ENCODE results near the gene EBF3.

Gene EBF3

DNA sequence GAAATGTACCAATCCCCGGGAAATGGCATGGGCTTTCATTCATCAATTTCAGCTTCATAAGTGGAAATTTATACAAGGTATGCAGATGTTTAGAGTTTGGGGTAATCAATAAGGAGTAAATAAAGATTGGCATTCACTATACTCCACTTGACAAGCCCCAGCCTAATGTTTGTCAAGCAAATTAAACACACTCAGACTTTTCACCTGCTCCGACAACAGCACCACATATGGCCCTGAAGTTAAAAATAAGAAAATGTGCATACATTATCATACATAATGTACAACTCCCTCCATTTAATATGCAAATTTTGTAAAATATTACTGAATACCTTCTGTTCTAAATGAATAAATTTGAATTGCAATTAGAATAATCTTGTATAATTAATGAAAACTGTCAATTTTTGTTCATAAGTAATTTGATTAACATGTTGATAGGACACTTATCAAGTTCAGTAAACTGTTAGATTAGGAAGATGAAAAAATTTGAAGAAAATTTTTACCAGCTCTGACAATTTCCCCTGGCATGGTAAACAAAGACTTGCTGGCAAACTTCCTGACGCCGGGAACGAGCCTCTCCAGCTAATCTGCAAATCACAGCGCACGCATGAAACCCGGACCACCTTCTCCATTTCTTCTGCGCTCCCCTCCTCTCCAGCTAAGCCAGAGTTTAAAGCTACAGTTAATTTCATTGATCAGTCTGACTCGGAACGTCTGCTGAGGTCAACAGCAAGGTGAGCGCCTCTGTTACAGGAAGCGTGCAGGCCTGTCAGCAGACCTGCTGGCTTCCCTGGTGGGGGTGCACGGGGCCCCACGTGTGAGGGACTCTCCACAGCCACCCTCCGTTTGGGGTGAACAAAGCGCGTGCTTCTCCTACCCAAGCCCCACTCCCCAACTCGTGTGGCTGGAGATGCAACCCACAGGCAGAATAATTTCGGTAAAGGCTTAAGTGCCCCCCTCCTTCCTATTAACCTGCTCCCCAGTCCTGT, 70.7 kb downstream of the EBF3 start:
- in situ Hi-C loops (cut with MboI; ENCODE audit: low sequenced_read_pairs): no loop called here

DNA sequence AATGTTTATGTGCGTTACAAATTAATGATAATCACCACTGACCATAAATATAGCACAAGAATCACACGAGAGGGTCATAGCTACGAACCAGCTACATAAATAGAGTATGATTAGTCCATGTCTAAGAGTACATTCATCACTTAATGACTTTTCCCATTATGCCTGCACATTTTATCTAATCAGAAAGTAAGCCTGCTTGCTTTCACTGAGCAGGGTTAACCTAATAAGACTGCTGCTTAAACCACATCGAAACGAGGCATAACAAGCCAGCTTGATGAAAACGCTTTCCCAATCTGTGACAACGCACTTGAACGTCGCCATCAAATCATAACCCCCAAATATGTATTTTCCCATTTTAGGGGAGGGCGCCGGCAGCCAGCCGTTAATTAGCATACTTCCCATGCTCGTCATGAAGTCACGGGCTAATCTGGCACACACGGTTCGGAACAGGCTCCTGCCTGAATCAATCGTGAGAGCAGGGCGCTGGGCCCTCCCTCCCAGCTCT, 71.5 kb downstream of the EBF3 start:
- in situ Hi-C loops (cut with MboI; ENCODE audit: low sequenced_read_pairs): no loop called here

DNA sequence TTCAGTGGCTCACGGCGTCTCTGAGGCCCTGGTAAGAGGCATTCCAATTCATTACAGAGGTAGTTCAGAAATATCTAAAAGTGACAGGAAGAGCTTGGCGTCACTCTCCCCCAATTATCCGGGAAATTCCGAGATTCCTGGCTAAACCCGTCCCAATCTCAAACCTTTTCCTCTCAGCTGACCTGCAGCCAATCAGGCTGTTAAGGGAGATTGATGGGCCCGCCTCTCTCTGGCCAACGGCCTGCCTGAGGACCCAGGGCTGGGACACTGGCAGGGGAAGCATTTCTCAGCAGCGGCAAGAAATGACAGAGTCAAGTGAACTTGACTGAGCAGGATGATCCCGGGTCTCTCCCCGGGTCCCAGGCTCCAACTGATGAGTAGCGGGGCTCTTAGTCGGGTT, 72.3 kb downstream of the EBF3 start:
- in situ Hi-C loops (cut with MboI; ENCODE audit: low sequenced_read_pairs): no loop called here

DNA sequence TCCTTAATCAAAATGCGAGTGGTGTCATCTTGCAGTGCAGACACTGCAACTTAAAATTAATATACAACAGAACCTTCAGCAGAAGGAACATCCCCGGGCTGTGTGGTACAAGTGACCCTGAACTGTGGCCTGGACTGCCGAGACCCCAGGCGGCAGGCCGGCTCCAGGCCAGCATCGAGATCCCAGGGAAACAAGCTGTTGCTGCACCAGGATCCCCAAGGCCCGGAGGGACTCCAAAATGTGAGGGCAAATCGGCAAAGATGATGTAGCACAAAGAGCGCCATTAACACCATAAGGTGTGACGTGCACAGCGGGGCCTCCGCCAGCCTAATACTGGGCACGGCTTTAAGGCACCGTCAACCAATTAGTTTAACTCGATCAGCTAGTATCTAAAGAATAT, 73.9 kb downstream of the EBF3 start:
- in situ Hi-C loops (cut with MboI; ENCODE audit: low sequenced_read_pairs): no loop called here

DNA sequence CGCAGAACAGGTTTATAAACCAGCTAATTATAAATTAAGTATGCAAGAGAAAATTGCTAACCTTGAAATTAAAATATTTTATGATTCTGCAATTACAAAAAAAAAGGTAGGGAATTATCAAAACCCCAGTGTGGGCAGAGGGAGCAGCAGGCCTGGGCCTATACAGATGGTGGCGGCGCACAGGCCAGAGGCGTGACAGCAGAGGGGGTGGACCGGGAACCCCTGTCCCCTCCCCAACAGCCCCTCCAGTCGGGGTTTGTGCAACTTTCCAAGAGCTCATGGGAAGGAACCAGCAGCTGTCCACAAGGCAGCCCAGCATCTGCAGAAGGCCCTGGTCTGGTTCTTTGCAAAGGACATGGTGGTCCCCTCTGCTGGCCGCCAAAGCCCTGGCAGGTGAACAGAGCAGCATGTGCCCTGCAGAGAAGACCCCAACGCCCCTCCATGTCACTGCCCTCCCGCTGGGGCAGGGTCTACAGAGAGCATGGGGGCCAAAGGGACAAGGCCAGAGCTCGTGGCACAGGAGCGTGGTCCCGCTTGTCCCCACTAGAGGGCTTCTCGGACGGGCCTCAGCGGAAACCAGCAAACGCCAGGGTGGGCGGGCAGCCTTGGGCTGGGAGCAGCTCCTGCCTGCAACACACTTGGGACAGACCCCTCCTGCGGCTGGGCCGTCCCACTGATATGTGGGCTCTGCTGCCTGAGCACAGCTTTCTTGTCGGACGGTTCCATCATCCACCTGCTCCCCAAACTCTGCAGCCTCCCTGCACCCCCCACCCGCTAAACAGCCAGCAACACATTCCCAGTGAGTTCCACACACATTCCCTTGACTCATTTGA, 75.1 kb downstream of the EBF3 start:
- in situ Hi-C loops (cut with MboI; ENCODE audit: low sequenced_read_pairs): no loop called here

DNA sequence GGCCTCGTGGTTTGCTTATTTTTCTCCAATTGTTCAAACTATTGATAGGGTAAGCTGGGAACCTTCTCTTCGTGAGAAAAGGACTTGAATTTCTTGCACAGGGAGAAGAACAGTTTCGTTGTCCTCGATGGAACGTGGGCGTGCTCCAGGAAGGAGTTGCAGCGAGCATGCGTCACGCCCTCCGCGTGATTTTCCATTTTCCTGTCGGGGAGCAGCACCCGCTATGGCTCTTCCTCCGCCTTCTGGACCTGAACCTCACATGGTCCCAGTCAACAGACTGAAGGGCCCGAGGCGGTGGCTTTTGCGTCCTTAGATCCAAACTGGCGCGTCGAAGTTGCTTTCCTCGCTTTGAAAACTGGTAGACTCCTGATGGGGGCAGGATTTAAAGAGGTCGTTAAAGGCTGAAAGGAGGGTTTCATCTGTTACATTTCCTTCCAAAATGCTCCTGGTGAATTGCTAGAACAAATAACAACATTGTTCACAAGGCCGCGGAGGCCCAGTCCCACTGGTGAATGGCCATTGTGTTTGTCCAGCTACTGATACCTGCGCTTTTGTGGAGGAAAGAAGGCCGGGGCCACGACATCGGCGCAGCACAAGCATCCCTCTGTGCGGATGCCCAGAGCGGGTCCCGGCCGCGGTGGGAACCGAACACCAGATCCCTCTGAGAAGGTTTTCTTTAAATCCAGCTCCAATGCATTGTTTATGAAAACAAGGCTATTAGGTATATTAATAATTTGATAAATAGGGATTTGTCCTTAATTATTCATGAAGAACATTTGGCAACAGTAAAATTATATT, 75.9 kb downstream of the EBF3 start:
- in situ Hi-C loops (cut with MboI; ENCODE audit: low sequenced_read_pairs): no loop called here

DNA sequence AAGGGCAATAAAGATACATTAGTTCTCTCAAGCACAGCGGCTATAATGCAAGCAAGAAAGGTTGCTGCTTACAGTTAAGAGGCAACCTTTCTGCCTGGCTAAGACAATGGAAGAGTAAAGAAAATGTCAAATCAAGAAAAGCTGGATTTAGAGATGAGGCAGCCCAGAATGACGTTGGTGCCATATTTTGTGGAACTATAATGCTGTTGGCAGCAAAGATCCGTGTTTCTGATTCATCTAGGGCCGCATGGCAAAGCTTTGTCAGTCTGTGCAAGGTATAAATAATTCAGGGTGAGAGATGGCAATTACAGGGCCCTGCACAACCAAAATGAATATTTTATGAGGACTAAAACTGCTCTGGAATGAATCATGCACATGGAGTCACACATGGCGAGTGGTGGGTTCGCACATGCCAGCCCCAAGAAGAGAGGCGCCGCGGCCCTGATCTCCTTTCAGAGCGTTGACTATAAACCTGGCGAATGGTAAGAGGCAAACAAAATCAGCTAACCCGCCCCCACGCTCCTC, 76.6 kb downstream of the EBF3 start:
- in situ Hi-C loops (cut with MboI; ENCODE audit: low sequenced_read_pairs): no loop called here

DNA sequence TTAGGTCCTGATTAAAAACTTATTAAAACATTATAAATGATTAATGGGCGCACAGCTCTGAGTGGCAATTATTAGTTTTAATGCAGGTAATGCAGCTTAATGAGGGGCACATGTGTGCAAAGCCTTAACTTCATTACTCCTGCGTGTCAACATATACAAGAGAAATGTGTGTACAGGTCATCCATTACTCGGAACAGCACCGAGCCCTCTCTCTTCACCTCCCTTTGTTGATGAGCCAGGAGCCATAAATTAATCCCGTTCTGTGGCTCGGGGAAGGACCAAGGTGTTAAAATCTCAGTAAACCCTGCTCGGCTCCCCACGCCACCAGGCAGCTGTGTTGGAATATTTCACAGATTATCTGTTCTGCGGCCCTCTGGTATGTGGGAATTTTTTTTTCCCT, 77.8 kb downstream of the EBF3 start:
- in situ Hi-C loops (cut with MboI; ENCODE audit: low sequenced_read_pairs): no loop called here

DNA sequence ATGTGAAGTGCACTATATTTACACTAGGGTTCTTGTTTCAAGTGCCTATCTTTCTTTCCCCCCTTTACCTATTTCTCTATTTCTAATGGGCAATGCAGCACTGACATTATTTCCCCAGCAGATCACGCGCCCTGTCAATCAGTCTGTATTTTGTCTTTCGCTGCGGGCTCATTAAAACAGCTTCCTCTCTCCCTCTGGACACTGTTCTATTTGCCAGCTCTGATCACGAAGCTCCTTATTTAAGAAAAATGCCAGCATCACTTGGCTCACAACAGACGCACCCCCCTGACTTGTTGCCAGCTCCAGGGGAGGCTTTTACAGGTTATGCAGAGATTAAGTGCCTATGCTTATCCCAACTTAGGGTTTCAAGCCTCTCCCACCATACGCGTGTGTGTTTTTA, 78.5 kb downstream of the EBF3 start:
- in situ Hi-C loops (cut with MboI; ENCODE audit: low sequenced_read_pairs): no loop called here

DNA sequence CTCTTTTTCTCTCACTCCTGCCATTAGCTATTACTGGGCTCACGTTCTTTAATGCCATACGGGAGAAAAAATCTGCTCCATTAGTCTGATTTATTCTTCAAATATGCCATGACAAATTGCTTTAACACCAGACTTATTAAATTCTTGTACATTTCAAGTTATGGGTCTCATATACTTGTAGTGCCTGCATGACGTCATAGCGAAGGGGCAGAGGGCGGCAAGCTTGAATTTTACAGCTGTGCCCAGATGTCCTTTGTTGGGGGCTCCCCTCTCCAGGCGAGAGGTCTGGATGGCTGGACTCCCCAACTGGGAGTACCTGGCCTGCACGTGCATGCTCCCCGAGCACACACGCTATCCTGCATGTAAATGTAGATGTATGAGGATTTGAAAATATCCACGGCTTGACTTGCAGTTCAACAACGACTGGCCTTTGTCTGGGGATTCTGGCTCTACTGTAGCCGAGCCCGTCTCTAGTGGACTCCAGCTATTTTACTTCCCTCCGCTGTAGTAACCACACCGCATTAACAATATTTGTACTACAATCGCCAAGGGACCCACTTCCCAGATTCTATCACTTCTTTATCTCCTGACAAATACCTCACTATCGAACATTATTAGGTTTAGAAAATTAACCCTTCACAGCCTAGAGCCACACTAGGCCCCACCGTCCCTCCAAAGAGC, 79.5 kb downstream of the EBF3 start:
- in situ Hi-C loops (cut with MboI; ENCODE audit: low sequenced_read_pairs): no loop called here

DNA sequence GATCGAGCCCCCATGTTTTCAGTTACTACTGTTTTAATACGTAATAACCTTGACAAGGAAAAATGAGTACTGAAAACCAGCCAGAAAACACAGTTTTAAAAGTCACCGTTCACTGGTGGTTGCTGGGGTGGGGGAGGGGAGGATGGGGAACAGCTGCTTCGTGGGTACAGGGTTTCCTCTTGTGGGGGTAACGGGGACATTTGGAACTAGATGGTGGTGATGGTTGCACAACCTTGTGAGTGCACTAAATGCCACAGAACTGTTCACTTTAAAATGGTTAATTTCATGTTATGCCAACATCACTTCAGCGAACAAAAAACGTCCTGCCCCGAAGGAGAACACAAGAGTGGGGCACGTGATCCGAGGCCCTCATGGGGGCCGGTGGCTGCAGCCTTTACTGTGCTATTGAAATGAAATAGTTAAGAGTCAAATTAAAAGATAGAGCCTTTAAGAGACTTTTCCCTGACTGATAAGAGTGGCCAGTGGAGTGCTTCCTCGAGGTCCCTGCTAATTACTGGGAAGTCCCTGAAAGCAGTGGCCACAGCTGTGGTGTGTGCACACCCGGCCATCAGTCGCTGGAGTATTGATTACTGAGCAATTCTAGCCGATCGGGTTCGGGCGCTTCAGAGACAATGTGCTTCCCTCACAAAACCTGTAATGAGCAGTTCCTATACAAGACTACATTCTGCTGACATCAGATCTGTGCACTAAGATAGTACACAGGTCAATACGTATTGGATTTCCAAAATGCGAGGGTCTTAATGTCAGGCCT, 80.3 kb downstream of the EBF3 start:
- in situ Hi-C loops (cut with MboI; ENCODE audit: low sequenced_read_pairs): no loop called here

DNA sequence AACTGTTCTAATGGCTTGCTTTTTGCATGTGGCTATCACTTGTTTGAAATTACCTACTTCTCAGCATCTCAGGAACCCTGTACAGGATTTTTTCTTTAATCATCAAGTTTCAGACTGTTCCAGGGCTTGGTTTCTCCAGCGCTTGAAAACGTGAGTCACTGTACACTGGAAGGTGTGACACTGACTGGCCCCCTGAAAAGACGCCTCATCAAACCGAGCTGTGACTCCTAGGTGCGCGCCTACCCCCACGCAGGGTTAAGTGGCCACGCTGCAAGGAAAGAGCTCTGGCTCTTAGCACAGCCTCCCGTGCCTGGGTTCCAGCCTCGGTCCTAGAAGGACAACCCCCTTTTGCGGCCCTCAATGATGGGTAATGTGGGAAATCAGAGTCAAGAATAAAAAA, 81.0 kb downstream of the EBF3 start:
- in situ Hi-C loops (cut with MboI; ENCODE audit: low sequenced_read_pairs): no loop called here

DNA sequence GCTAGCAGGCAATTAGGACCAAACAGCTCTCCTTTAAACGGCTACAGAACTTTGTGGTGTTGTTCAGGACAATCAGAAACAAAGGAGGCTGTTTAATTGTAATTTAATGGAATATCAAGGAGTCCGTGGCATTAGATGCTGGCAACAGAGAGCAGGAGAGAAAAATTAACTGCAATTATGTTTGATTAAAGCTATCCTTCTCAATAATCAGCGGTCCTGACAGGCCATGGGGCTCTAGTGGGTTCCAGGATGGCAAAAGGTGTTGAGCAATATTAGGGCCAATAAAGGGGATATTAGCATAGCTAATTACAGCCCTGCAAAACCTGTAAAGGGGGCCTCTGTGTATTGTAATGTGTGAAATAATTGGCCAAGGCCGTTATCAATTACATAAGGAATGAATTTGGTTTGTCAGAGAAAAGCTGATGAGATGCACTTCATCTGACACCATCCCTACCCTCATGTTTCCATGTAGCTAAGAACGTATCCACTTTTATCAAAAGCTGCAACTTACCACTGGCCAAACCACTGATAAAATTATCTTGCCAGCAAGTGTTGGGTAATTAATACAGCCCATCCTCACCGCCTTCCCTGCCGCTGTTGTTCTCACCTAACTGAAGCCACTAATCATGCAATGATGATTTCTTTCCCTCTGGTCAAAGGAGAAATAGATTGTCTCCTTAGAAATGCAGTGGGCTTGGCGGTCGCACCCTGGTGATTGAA, 81.6 kb downstream of the EBF3 start:
- in situ Hi-C loops (cut with MboI; ENCODE audit: low sequenced_read_pairs): no loop called here

DNA sequence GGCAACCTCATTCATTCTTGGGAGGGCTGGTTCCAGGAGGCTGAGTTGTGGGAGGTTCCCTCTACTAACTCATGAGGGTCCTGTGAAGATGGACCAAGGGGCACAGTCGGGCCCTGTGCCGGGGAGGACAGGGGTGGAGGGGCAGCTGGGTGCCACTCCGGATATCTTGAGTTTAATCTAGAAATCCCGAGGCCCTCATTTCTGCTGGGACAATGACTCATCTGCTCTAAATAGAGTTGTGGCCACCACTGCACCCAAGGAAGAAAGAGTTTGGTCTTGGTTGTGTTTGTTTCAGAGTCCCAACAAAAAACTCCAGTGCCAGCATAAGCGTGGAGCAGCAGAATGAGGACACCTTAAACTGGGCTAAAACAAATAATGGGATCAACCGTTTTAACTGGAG, 82.4 kb downstream of the EBF3 start:
- in situ Hi-C loops (cut with MboI; ENCODE audit: low sequenced_read_pairs): no loop called here

DNA sequence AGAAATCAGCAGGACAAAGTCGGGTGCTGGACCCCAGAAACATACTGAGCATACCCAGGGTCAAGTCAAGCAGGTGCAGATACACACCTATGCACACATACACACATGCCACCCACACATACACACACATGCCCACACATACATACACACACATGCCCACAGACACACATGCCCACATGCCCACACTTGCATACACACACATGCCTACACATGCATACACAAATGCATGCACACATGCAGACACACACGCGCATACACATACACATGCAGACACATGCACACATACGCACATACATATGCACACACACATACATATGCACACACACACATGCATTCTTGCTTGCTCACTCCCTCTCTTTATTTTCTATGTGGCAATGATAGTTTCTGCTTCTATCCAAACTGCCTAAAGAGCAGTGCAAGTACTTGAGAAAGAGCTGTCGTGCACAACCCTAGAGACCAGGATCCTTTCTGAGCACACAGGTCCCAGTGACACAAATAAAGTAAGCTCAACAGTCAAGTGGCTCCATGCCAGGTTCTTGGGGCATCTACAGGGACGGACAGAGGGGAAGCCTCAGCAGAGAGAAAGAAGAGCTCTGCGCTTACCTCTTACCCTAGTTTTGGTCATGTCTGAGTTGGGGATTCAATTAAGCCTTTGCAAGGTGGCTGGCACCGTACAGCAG, 83.7 kb downstream of the EBF3 start:
- in situ Hi-C loops (cut with MboI; ENCODE audit: low sequenced_read_pairs): no loop called here

DNA sequence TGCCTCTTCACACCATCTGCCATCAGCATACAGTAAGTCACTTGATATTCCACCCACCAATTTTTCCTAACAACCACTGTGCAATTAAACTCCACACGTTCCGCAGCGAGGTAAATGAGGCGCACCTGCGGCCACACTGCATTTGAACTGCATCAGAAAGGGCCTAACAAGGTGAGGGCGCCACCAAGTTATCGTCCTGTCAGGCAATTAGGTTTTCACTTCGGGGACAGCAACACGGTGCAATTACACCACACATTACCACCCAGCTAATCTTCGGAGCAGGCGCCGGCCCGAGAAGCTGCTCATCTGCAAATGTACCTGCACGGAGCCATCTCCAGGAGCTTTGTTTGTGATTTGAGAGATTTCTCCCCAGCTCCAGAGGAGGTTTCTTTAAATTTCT, 84.4 kb downstream of the EBF3 start:
- in situ Hi-C loops (cut with MboI; ENCODE audit: low sequenced_read_pairs): no loop called here

DNA sequence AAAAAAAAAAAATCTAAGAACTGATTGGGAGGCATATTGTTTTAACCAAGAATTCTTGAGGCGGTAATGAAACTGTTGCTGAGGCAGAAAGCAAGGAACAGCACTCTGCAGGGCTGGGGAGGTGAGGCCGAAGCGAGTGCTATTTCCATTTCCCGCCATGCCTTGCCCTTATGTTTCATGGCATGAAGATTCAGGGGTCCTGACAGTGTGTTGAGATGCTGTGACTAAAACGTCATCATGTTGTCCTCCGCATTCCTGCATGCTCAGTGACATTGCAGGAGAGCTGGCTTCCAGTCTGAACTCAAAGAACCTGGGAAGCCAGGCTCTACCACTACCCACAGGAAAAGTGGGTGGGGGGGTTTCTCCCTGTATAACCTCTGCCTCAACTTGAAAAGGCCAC, 85.2 kb downstream of the EBF3 start:
- in situ Hi-C loops (cut with MboI; ENCODE audit: low sequenced_read_pairs): no loop called here

DNA sequence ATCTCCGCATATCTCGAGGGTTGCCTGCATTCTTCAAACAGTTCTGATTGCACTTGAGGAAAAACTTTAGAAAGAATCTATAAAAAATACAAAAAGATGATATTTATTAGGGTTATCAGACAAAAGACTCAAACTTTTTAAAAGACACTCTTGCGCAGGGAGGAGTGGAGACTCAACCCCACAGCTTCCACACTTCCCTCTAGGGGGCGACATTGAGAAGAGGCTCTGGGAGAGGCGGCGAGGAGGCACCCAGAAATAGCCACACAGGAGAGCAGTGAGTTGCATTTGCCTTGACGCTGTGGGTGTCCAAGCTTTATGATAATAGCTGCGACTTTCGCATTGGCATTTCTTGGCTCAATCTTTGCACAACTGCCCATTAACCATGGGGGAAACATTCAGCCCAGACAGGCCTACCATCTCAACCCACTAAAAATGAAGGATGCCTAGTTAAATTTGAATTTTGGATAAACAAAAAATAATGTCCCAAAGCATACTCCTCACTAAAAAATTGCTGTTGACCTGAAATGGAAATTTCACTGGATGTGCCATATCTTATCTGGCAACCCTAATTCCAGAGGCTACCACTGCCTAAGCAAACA, 86.2 kb downstream of the EBF3 start:
- in situ Hi-C loops (cut with MboI; ENCODE audit: low sequenced_read_pairs): no loop called here
